ENCODE measurements around the gene GPRIN2. TPM values are rescaled to one million over a fixed set of nuclear protein-coding genes. Genes with fewer than 3 reads are reported as not detected.

GPRIN2 gene
- total and polyA plus RNA-seq, 2 of the 8 experiments (the other 6 are each of a cell fraction or from before 2014, with no cell fraction given): 14.3 to 18.6 TPM

- no peak overlapping the region for H3K14ac ChIP-seq (ENCODE audit: insufficient read length)
- 85% methylated on average over 14 of the region's 14 CpGs; no CpG with 5 or more reads in 1 of the 2 experiments for WGBS, 2 experiments (ENCODE audit: extremely low coverage in 1 of 2, insufficient coverage in 1 of 2, insufficient read length in 1 of 2, insufficient replicate concordance in 2 of 2, low coverage in 1 of 2, low lambda C conversion rate in 2 of 2, missing lambda C conversion rate in 1 of 2)
- no peak overlapping the region for H3K56ac ChIP-seq (replicated peaks; ENCODE audit: insufficient read length, low read depth, low read length)
- DNase-seq (ENCODE audit: low read depth in 1 of 2, low spot score in 2 of 2) (no peak), FAIRE-seq (no peak)
- no peak overlapping the region for H2AK5ac ChIP-seq (ENCODE audit: low read depth, low read length)
- H3K18ac ChIP-seq (ENCODE audit: extremely low read depth, low read length): no peak overlapping the region
- peaks cover 0 to 6% (median 1%) of the 10 kb centered on the region in 4 experiments; a peak in 4 of 7 replicates for H3K27me3 ChIP-seq (replicated peaks in 1 of 4; ENCODE audit: control insufficient read depth in 3 of 4, extremely low read depth in 1 of 4, insufficient read depth in 3 of 4, low read length in 3 of 4)
- H3K27ac ChIP-seq (ENCODE audit: low read depth, low read length): no peak overlapping the region
- no peak overlapping the region for H3K23ac ChIP-seq (ENCODE audit: insufficient read length)
- H3K9ac ChIP-seq (replicated peaks in 1 of 4; ENCODE audit: extremely low read depth in 1 of 4, low read depth in 3 of 4, low read length in 3 of 4): no peak overlapping the region
- H2BK120ac ChIP-seq (replicated peaks; ENCODE audit: low read depth, low read length): no peak overlapping the region
- CTCF ChIA-PET (ENCODE audit: partially characterized antibody): interaction anchor here (0.7 to 6.5 kb wide), 16 partner anchors 8 to 1731 kb away, joined by 3 to 46 read pairs (median 4); partner anchors contain the start of gene GPRIN2
- peaks cover 2% of the 10 kb centered on the region; the same call in 1 of the 2 replicates for H3K23me2 ChIP-seq (ENCODE audit: low read depth, low read length)
- H3K4ac ChIP-seq (replicated peaks; ENCODE audit: insufficient read length, low read depth, low read length): no peak overlapping the region
- H2BK12ac ChIP-seq (ENCODE audit: low read depth, low read length): no peak overlapping the region
- POLR2A ChIA-PET (ENCODE audit: partially characterized antibody): interaction anchor here (0.7 to 2.5 kb wide), 4 partner anchors 10 to 17 kb away, joined by 3 to 7 read pairs (median 4); partner anchors contain the start of gene GPRIN2
- no peak overlapping the region for H4K5ac ChIP-seq (ENCODE audit: insufficient read length, low read depth, low read length)
- H4K8ac ChIP-seq (ENCODE audit: extremely low read depth, insufficient read depth, low read length): no peak overlapping the region
- no peaks in the 10 kb centered on the region for H3K9me3 ChIP-seq (ENCODE audit: insufficient read depth in 2 of 2, low read depth in 1 of 2, low read length in 1 of 2)
- H3K79me1 ChIP-seq (ENCODE audit: low read depth, low read length): no peaks in the 10 kb centered on the region
- H3K4me2 ChIP-seq (ENCODE audit: insufficient read depth in 1 of 2, low read depth in 2 of 2, low read length in 2 of 2): no peak overlapping the region; a peak in 1 of 4 replicates
- no peak overlapping the region for H4K91ac ChIP-seq (replicated peaks; ENCODE audit: insufficient read length, low read length)
- H2AFZ ChIP-seq (ENCODE audit: low read length): no peak overlapping the region
- no peak overlapping the region for H2BK20ac ChIP-seq (ENCODE audit: low read length)
- H3K4me3 ChIP-seq (ENCODE audit: extremely low read depth in 1 of 4, insufficient read depth in 2 of 4, low read depth in 3 of 4, low read length in 4 of 4): no peak overlapping the region
- H4K20me1 ChIP-seq (replicated peaks in 1 of 2; ENCODE audit: control insufficient read depth in 1 of 2, insufficient read depth in 2 of 2, low read length in 2 of 2): peaks cover 0 to under 1% of the 10 kb centered on the region in 2 experiments
- H2BK15ac ChIP-seq (ENCODE audit: low read length): no peak overlapping the region
- H2BK5ac ChIP-seq (ENCODE audit: low read depth, low read length): no peak overlapping the region
- H3K79me2 ChIP-seq (ENCODE audit: control insufficient read depth in 1 of 2, insufficient read depth in 2 of 2, low read length in 2 of 2): no peaks in the 10 kb centered on the region
- peaks cover 13 to 16% (median 16%) of the 10 kb centered on the region in 4 experiments for H3K4me1 ChIP-seq (replicated peaks in 1 of 4; ENCODE audit: control insufficient read depth in 3 of 4, insufficient read depth in 4 of 4, low read length in 3 of 4)
- H3K36me3 ChIP-seq (ENCODE audit: control insufficient read depth in 2 of 4, insufficient read depth in 4 of 4, low read length in 3 of 4): no peaks in the 10 kb centered on the region
- TF ChIP-seq JUND (IDR thresholded peaks at IDR 0.05; ENCODE audit: low read length) (no peak), RFX5 (IDR thresholded peaks at IDR 0.05; ENCODE audit: borderline replicate concordance, low read depth, low read length) (no peak), BRCA1 (IDR thresholded peaks at IDR 0.05; ENCODE audit: low read depth, low read length) (no peak), PHF8 (conservative IDR thresholded peaks at IDR 0.05; ENCODE audit: low read depth, low read length) (no peak), CTBP2 (IDR thresholded peaks at IDR 0.05; ENCODE audit: borderline replicate concordance, insufficient read depth, insufficient read length, low read length) (no peak), NANOG (IDR thresholded peaks at IDR 0.05; ENCODE audit: insufficient read depth, low read depth, low read length, poor library complexity, severe bottlenecking) (no peak), CTCF (IDR thresholded peaks at IDR 0.05; ENCODE audit: control extremely low read depth in 1 of 3, insufficient read depth in 1 of 3, low read depth in 1 of 3, low read length in 3 of 3) (no peak), MAX (IDR thresholded peaks at IDR 0.05) (no peak)
Measured at GRCh38 chr10:46539596-46540411, 16.7 kb downstream of the GPRIN2 start.
